Stimulated activated CD8-positive, alpha-beta memory T cell treated with anti-CD3 and anti-CD28 coated beads, Interleukin-12 subunit alpha, Interleukin-12 subunit beta, amount 100 ng/mL, for 1 hour (primary cell): Measurements from ENCODE around the gene BCO1.
"Not testable (repeated sequence)": the region's sequence is repeated elsewhere in the genome, so short reads cannot be mapped to it uniquely, and the experiment has no call there.

Experiments
- DNase-seq: peaks from one replicate; pipeline ENCODE4 v3.0.0-alpha.2; 2020; ENCODE audit warnings: low read depth

The BCO1 gene

DNA sequence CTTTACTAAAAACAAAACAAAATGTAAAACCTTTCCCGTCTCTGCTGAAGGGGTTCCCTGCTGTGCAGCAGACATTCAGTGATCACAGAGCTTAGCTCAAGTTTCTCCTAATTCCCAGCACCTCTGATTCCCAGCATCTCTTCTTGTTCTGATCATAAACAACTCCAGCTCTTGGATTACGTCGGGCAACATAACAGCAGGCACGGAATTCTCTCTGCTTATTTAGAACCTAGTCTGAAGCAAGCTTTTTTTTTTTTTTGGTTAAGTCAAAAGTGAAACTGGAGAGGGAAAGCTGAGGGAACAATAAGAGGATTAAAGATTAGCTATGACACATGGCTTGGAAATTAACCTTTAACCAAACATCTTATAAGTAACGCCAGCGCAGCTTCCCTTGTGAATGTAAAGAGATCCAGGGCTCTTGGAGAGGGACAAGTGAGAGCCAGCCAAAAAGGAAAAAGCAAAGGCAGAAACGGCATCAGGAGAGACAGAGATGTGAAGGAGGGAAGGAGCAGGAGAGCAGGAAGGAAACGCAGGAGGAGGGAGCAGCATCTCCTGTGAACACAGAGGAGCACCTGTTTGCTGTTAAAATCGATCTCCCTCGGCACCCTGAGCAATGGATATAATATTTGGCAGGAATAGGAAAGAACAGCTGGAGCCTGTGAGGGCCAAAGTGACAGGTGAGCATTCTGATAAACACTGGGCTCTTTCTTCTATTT, at the start of gene BCO1:
Gene BCO1, plus strand, starts transcription at position 394 of the 716 bp plus-strand sequence. Its CDS starts 220 bp downstream, at position 614.
- DNase-seq: no peak

- DNase-seq: no peak
Measured at GRCh38 chr16:81189100-81189664, 49.3 kb upstream of the BCO1 start.

- DNase-seq: no peak
Measured at GRCh38 chr16:81190667-81191066, 47.8 kb upstream of the BCO1 start.

- DNase-seq: no peak
Measured at GRCh38 chr16:81195885-81196534, 42.5 kb upstream of the BCO1 start.

DNA sequence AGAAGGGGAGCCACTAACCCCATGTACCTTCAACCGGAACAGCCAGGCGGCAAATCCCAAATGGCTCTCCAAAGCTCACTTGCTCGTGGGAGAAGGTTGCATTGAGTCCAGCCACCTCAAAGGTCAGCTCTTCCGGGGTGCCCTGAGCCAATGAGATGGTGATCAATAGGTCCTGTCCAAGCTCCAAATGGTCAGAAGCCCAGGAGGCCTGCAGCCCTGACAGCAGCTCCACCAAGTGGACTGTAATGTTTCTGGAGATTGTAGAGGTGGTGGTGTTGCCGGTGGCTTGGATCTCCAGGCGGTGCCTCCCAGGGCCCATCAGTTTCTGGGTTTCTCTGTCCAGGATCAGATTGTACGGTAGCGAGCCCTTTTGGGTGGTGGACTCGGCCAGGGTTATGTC, 39.9 kb upstream of the BCO1 start:
- no peak for DNase-seq

DNA sequence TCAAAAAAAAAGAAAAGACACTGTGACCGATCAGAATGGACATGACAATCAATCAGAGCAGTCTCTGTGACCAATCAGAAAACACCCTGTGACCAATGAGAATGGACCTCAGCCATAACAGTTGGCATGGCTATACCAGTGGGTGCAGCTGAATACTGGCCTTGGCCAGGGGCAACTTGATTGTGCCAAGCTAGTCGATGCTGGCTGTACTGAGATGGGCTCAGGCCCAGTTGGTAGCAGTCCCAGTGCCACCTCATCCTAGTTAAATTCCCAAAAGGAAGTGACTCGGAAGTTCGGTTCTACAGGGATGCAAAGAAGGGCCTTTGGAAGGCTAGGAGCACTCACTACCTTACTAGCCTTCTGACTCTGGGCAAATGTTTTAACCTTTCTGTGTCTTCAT, 37.2 kb upstream of the BCO1 start:
- no peak for DNase-seq

- DNase-seq: peak; percentile 23
Measured at GRCh38 chr16:81204798-81205680, 33.5 kb upstream of the BCO1 start.

DNA sequence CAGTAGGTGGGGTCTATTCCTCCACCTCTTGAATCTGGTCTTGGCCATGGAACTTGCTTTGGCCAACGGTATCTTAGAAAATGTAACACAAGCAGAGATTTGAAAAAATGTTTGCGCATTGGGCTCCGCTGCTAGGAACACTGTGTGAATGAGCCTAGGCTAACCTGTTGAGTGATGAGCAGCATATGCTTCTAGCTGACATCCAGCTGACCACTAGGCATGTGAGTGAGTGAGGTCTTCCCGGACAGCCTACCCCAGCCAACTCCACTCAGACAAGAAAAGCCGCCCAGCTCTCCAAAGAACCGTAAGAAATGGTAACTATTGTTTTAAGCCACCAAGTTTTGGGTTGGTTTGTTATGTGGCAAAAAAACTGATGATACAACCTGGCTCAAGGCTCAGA, 31.4 kb upstream of the BCO1 start:
- DNase-seq: no peak

DNA sequence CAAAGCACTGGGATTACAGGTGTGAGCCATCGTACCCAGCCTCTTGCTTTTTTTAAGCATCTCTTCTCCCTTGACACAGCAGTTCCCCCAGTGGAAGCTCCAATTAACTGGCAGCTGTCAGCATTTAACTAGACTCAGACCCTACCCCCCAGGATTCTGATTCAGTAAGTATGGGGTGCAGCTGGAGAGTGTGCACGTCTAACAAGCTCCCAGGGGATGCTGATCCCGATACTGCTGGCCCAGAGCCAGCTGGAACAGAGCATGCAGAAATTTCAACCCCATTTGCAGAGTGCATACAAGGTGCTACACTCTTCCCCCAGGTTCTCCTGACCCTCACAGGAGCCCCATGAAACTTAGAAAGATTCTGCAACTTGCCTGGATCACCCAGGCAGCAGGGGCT, 27.7 kb upstream of the BCO1 start:
- no peak for DNase-seq

DNA sequence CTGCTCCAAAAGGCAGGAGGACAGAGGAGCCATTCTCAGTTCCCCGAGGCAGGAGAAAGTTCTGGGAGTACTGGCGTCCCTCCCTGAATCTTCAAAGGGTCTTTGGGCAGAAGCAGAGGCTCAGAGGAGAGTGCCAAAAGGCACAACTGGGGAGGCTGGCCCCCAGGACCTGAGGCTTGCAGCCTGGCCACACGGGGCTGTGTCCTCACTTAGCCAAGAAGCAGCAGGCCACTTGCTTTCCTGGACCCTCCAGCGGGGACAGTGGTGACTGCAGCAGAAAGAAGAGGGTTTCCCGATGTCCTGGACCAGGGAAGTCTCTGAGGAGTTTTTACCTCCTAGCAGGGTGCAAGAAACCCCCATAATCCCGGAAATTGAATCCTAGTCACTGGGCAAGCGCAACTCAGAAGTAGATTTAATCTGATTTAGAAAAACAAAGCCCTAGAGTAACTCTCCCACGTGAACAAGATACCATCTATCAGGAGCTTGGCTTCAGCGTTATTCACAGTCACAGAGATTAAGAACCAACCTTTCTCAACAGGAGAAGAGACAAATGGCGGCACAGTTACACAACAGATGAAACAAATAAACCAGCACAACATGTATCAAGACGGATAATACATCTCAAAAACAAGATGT, 25.5 kb upstream of the BCO1 start:
- DNase-seq: no peak

DNA sequence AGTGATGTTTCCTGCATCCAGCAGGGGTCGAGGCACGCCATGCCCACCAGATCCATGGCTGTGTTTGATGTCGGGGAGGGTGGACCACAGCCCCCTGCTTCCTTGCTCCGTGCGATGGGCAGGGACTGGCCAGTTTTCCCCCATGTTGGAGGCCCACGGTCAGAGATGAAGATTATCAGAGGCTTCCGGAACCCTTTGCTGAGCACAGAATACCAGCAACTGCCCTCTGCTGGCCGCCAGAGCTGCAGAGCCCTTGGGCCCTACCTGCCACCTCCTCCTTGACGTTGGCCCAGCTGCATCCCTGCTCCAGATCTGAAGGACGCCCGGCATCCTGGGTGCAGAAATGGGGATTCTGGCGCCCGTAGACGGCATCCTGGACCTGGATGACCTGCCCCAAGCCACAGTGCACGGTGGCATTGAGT, 23.7 kb upstream of the BCO1 start:
- no peak for DNase-seq

- no peak for DNase-seq
Measured at GRCh38 chr16:81216114-81216513, 22.4 kb upstream of the BCO1 start.

GRCh38 chr16:81216706-81217105, 21.8 kb upstream of the BCO1 start:
- no peak for DNase-seq

DNA sequence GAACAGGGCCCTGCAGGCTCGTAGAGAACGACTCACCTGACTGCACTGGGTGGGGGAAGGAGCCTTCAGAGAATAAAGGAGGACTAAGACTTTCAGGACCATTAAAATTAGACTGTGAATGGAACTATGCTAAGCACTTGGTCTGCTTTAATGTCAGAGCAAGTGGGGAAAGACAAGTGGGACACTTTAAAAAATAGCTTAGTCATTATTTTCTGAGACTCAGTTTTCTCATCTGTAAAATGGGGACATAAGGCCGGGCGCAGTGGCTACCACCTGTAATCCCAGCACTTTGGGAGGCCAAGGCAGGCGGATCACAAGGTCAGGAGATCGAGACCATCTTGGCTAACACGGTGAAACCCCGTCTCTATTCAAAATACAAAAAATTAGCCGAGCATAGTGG, 19.3 kb upstream of the BCO1 start:
- DNase-seq: no peak

- no peak for DNase-seq
Measured at GRCh38 chr16:81220349-81220748, 18.1 kb upstream of the BCO1 start.

DNA sequence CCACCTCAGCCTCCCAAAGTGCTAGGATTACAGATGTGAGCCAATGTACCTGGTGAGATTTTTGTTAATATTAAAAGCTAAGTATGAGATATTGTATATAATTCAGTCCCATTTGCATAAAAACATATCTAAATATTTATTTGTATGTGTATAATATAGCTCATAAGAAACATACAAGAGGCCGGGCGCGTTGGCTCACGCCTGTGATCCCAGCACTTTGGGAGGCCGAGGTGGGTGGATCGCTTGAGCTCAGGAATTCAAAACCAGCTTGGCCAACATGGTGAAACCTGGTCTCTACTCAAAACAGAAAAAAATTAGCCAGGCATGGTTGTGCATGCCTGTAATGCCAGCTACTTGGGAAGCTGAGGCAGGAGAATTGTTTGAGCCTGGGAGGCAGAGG, 16.8 kb upstream of the BCO1 start:
- DNase-seq: no peak

GRCh38 chr16:81224824-81225223, 13.7 kb upstream of the BCO1 start:
- DNase-seq: no peak

DNA sequence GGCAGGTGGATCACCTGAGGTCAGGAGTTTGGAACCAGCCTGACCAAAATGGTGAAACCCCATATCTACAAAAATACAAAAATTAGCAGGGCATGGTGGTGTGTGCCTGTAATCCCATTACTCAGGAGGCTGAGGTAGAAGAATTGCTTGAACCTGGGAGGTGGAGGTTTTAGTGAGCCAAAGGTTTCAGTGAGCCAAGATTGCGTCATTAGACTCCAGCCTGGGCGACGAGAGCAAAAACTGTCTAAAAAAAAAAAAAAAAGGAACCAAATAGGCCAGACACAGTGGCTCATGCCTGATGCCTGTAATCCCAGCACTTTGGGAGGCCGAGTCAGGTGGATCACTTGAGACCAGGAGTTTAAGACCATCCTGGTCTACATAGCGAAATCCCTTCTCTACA, 12.8 kb upstream of the BCO1 start:
- not testable (repeated sequence) for DNase-seq

DNA sequence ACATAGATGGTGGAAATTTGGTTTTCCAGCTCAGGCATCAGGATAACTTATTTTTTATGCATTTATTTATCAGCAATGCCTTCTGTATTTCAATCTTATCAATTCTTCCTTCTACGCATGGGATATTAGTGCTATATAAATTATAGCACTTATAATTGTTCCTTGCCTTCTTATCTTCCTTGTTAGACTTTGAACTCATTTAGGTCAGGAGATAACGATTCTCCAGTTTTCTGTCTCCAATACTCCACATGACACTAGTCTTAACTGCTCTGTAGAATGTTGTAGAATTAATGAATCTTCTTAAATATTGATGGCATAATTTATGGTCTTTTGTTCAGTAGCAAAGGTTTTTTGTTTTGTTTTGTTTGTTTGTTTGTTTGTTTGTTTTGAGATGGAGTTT, 10.7 kb upstream of the BCO1 start:
- DNase-seq: no peak

DNA sequence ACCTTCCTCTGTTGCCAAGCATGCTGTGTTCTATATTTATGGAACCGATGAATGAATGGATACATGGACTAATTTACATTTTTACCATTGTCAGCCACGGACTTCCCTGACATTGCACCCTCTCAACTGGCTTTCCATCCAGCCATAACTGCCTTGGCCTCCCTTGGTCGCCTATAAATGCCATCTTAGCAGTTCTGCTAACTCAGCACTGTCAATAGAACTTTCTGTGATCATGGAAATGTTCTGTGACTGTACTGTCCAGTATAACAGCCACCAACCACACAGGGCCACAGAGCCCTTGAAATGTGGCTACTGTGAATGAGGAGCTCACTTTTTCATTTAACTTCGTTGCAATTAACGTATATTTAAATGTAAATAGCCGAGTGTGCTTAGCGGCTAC, 8.7 kb upstream of the BCO1 start:
- DNase-seq: no peak

DNA sequence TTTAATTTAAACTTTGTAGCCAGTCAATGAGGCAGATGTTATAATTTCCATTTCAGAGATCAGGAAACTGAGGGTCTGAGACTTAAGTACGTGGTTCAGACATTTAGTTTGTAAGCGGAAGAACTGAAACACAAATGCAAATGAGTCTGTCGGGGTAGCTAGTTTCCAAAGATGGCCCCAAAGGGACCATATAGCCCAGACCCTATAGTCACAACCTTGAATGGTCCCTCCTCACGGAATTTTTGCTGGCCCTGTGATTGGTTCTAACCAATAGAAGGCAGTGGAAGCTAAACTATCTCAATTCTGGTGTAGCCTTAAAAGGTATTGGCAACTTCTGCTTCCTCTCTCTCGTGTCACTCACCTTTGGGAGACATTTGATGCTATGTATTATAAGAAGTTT, 7.5 kb upstream of the BCO1 start:
- no peak for DNase-seq

- no peak for DNase-seq
Measured at GRCh38 chr16:81232740-81233367, 5.6 kb upstream of the BCO1 start.
